Measurements from ENCODE around the gene TLR5. TPM values are rescaled to one million over a fixed set of nuclear protein-coding genes. Genes with fewer than 3 reads are reported as not detected.
A peak's percentile ranks its signal among the peaks of the same experiment; 100 is the strongest.

TLR5 gene
- total RNA-seq, 3 donors from 2014 or later (not counting 1 experiment from before 2014, with no cell fraction given): 0.24 to 0.41 (median 0.33) TPM

- intact Hi-C loops (cut with micrococcal nuclease): no loop called here
- Histone ChIP-seq H3K27me3 (ENCODE audit: control insufficient read depth, insufficient read depth, low read length) (no peaks in the 10 kb centered on the region), H3K27ac (ENCODE audit: low read length) (no peak overlapping the region), H3K4me1 (ENCODE audit: control insufficient read depth, insufficient read depth, low read length) (peaks cover 23% of the 10 kb centered on the region), H3K9me3 (ENCODE audit: control insufficient read depth, insufficient read depth, low read length) (no peaks in the 10 kb centered on the region), H3K4me3 (ENCODE audit: low read length) (no peak overlapping the region), H3K36me3 (ENCODE audit: control insufficient read depth, insufficient read depth, low read length) (no peaks in the 10 kb centered on the region)
- no peak for TF ChIP-seq CTCF (IDR thresholded peaks at IDR 0.05)
- H3K9me3 Mint-ChIP-seq: no peaks in the 10 kb centered on the region
- no peaks in the 10 kb centered on the region for H3K36me3 Mint-ChIP-seq
- peaks cover 17 to 20% of the 10 kb centered on the region in 2 donors for H3K27me3 Mint-ChIP-seq (ENCODE audit: low read depth in 2 of 2)
- DNase-seq (no peak), ATAC-seq (no peak)
- WGBS (ENCODE audit: insufficient coverage): 91% methylated on average over 10 of the region's 10 CpGs
- H3K4me3 Mint-ChIP-seq: no peak overlapping the region
- peaks cover 10 to 17% of the 10 kb centered on the region in 2 donors for H3K4me1 Mint-ChIP-seq
- H3K27ac Mint-ChIP-seq: no peak overlapping the region
These were observed 2.2 kb downstream of the TLR5 start for GRCh38 chr1:223140611-223141405.

- Mint-ChIP-seq H3K9me3 (no peaks in the 10 kb centered on the region), H3K36me3 (no peaks in the 10 kb centered on the region), H3K4me3 (no peak overlapping the region), H3K4me1 (peaks cover 0 to 10% of the 10 kb centered on the region in 2 donors), H3K27me3 (ENCODE audit: low read depth in 2 of 2) (peaks cover 30 to 42% of the 10 kb centered on the region in 2 donors), H3K27ac (no peak overlapping the region)
- Histone ChIP-seq H3K4me3 (ENCODE audit: low read length) (no peak overlapping the region), H3K9me3 (ENCODE audit: control insufficient read depth, insufficient read depth, low read length) (no peaks in the 10 kb centered on the region), H3K4me1 (ENCODE audit: control insufficient read depth, insufficient read depth, low read length) (peaks cover 11% of the 10 kb centered on the region), H3K27ac (ENCODE audit: low read length) (no peak overlapping the region), H3K27me3 (ENCODE audit: control insufficient read depth, insufficient read depth, low read length) (peaks cover 15% of the 10 kb centered on the region), H3K36me3 (ENCODE audit: control insufficient read depth, insufficient read depth, low read length) (no peaks in the 10 kb centered on the region)
- intact Hi-C loops (cut with micrococcal nuclease): no loop called here
- 94% methylated on average over 2 of the region's 2 CpGs for WGBS (ENCODE audit: insufficient coverage)
- TF ChIP-seq CTCF (IDR thresholded peaks at IDR 0.05): no peak
- ATAC-seq (no peak), DNase-seq (no peak)
These were observed 5.5 kb downstream of the TLR5 start for GRCh38 chr1:223137455-223138085.

- no peak overlapping the region for H3K27ac ChIP-seq (ENCODE audit: low read length)
- H3K4me3 ChIP-seq (ENCODE audit: low read length): no peak overlapping the region
- peaks cover 9% of the 10 kb centered on the region for H3K4me1 ChIP-seq (ENCODE audit: control insufficient read depth, insufficient read depth, low read length)
- H3K9me3 ChIP-seq (ENCODE audit: control insufficient read depth, insufficient read depth, low read length): no peaks in the 10 kb centered on the region
- Mint-ChIP-seq H3K27me3 (ENCODE audit: low read depth in 2 of 2) (peaks cover 39 to 49% of the 10 kb centered on the region in 2 donors), H3K27ac (no peak overlapping the region), H3K36me3 (no peaks in the 10 kb centered on the region), H3K9me3 (no peaks in the 10 kb centered on the region), H3K4me1 (peaks cover 0 to 9% of the 10 kb centered on the region in 2 donors), H3K4me3 (no peak overlapping the region)
- no peaks in the 10 kb centered on the region for H3K36me3 ChIP-seq (ENCODE audit: control insufficient read depth, insufficient read depth, low read length)
- DNase-seq: peak in 1 of 2 donors; percentile 42
- ATAC-seq: no peak
- intact Hi-C loops (cut with micrococcal nuclease): no loop called here
- H3K27me3 ChIP-seq (ENCODE audit: control insufficient read depth, insufficient read depth, low read length): peaks cover 15% of the 10 kb centered on the region
- no peak for TF ChIP-seq CTCF (IDR thresholded peaks at IDR 0.05)
- 67% methylated on average over 2 of the region's 2 CpGs for WGBS (ENCODE audit: insufficient coverage)
These were observed 7.0 kb downstream of the TLR5 start for GRCh38 chr1:223136086-223136485.

Data from natural killer cell (primary cell).